Measurements from ENCODE around the gene ROBO3.

DNA sequence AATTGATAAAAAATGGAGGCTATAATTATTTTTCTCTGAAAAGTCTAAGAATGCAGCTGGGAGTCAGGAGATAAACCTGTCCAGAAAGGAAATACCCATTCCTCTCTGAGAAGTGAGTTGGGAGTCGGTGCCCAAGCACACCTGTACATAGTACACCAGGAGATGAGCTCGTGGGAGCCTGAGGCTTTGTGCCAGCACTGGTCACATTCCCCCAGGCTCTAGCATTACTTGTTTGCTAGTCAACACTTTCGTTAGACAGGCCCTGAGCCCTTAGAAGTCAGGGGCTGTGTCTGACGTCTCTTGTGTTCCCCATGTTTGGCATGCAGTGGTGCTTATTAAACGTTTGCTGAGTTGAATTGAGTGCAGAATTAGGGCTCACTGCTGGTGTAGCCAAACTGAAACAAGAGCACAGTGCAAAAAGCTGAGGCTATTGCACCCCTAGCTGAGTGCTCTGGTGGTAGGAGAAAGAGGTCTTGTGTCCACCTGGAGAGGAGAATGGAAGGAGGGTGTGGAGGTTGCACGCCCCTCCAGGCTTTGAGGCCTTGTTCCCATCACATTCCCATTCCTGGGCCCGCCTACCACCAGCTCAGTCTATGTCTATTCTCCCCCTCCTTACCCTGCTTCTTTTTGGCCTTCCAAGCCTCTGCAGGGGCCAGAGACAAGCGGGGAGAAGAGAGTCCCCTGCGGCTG is 25.6 kb downstream of the ROBO3 start:
- no peak for TF ChIP-seq CTCF (IDR thresholded peaks at IDR 0.05; ENCODE audit: low read length)
- TF ChIP-seq EZH2 (IDR thresholded peaks at IDR 0.05; ENCODE audit: borderline replicate concordance, low read length) = no peak

Data from OCI-LY1 (cell line).